Anterior cingulate cortex (tissue), 58 donors: ENCODE data around the gene NEIL3.

Experiments used
- DNase-seq, 58 donors: peaks; one replicate each; lab custom pipeline; 2025; lab: John Stamatoyannopoulos, UW

The NEIL3 gene

DNA sequence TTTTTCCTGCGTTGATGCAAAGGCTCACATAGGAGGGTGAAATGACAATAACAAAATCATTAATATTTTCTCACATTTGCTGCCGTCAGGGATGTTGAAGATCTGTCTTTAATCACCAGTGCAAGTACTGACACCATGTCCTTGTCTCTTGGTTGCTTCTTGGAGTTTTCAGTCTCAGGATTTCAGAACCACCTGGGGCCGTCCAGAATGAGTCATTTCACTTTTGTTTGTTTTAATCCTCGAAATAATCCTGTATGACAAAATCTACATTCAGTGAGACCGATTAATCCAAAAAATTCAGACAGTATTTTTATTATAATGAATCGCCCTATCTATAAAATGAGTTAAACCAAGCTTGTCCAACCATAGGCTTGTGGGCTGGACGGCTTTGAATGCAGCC lies 47.2 kb downstream of the NEIL3 start:
- no peak for DNase-seq

DNA sequence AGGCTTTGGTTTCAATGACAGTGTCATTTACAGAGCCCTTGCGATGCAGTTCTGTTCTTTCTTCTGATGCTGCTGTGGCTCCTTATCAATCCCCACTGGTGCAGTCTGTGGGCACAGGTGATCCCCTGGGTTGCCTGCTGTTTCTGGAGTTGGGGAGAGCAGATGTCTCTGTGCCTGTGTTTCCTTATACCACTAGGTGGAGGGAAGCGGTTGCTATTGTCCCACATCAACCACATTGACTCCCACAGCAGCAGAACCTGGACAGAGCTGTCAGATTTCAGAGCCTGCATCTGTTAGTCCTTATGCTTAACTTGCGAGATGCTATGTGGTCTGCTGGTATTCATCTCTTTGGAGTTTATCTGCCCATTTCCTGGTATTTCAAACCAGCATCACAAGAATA lies 57.7 kb downstream of the NEIL3 start:
- no peak for DNase-seq

DNA sequence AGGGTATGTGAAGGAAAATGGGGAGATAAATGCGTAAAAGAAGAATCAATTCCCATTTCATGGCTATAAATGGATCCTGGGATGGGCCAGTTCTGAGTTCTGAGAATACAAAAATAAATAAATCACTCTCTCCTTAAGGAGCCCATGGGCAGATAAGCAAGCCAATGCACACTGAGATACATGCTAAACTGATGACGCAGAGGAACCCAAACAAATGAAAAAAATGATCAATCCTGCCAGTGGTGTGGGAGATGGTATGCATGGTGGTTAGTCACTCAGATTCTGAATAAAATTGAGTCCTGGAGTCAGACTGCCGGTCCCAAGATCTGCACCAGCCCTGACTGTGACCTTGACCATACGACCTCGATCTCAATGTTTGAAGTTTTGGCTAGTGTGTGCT lies 59.7 kb downstream of the NEIL3 start:
- DNase-seq = no peak

DNA sequence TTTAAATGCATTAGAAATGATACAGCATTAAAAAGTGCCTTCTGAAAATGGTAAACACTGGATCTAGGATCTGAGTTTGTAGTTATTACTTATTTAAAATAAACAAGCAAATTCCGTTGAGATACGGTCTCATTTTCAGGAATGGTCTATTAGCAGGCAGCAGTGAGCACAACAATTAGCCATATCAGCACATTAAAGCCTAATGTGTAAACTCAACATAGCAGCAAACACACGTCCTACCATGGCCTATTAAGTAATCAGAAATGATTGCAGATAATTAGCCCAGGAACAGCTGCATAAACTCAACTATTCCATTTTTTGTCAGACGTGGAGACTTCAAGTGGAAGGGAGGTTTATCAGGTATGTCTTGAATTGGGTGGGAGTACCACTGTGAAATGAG lies 61.8 kb downstream of the NEIL3 start:
- DNase-seq = no peak

GRCh38 chr4:177374966-177375365 lies 65.3 kb downstream of the NEIL3 start:
- no peak for DNase-seq

DNA sequence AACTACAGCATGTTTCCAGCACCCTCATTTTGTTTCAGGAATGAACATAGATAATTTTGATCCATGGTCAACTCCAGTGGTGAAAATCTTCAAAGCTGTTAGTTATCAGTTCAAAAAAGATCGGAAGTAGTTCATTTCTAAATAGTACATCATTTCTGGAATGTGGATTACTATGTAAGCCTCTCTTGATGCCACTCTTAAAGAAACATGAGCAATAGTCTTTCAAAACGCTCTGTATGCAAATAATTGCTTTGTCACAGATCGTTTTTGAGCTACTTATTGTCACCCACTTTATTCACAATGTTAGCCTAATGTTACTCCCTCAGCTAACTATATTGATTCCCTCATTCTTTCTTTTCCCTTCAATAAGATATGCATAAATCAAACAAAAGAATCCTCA lies 65.7 kb downstream of the NEIL3 start:
- no peak for DNase-seq

DNA sequence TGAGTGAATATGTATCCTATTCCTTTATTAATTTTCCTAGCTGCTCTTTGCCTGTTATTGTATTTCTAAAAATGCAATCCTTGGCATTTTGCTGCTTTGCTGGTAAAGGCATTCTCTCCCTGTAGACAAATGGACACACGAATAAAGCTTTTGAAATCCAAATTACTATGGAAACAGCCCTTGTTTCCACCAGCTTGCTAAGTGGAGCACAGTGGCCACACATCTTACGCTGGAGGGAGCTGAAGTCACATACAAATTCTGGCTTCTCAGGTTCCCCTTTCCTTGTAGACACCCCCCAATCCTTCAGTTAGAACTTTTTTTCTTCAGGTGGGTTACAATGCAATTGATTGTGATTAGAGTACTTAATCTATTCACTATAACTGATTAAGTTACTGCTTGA lies 66.3 kb downstream of the NEIL3 start:
- DNase-seq = peak in 1 of 58 donors; percentile 1

DNA sequence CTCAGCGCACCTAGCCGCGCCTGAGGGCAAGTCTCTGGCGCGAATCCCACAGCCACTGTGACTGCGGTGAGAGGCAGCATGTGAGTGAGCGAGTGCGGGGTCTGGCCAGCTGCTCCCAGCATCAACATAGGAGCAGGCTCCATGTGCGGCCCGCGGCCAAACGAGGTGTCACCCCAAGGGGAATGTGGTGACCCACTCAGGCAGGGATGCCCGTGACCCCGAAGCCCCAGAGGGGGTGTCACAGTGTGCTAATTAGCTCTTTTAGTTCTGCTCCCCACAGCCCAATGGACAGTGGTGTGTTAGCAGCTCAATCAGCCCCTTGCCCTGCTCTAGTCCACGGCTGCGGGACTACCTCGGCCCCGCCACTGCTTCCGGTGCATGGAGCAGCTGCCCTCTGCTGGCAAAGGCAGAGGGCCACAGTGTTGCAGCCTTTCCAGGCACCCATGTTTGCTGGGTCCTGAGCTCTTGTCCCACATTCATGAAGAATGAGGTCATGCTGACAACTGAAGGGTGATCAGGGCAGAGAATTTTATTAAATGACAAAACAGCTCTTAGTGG lies 71.1 kb downstream of the NEIL3 start:
- no peak for DNase-seq

GRCh38 chr4:177381762-177382310 lies 72.2 kb downstream of the NEIL3 start:
- no peak for DNase-seq

- DNase-seq = no peak
Measured at GRCh38 chr4:177384856-177385397, 75.3 kb downstream of the NEIL3 start.

DNA sequence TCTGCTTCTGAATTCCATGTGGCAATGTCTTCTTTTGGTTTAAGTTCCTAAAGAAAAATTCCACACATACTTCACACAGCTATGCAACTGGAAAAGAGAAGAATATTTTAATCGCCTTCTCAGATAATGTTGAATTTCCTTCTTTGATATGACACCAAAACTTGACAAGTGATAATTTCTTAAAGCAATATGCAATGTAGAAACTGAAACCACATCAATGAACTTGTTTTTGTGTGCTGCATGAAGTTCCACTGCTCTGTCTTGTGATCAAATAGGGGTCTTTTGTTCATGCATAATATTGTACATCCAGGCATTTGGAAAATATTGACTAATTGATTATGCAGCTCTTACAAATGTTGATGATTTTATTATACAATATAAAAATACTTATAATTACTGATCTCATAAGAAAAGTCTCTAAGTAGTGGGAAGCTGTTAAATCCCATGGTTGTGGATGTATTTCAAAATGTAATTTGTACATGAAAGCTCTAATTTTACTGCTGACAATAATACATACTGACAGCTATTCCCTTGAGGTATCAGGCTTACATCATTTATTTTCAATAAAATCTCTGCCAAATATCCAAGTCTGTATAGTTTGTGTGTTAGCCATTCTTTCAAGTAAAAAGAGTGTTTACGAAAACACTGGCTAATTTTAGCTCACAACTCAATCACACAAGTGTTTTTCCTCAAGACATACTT lies 76.1 kb downstream of the NEIL3 start:
- DNase-seq = no peak

GRCh38 chr4:177386278-177386815 lies 76.7 kb downstream of the NEIL3 start:
- DNase-seq = no peak

GRCh38 chr4:177391287-177391686 lies 81.6 kb downstream of the NEIL3 start:
- DNase-seq = no peak

DNA sequence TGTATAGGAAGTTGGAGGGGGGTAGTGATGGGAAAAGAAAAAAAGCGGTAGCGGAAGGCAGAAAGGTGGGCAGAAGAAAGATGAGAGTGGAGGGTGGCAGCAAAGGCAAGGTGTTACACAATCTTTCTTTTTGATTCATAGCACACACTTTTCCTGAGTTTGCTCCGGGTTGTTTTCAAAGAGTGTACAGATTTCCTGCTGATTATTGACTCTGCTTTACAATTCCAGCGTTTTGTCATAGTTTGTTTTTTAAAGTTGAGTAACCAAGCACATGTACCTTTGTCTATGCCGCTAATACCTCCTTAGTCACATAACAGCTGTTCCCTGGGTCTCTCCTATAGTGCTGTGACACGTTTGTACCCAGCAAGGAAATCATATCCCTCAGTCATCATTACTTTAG lies 82.3 kb downstream of the NEIL3 start:
- no peak for DNase-seq

DNA sequence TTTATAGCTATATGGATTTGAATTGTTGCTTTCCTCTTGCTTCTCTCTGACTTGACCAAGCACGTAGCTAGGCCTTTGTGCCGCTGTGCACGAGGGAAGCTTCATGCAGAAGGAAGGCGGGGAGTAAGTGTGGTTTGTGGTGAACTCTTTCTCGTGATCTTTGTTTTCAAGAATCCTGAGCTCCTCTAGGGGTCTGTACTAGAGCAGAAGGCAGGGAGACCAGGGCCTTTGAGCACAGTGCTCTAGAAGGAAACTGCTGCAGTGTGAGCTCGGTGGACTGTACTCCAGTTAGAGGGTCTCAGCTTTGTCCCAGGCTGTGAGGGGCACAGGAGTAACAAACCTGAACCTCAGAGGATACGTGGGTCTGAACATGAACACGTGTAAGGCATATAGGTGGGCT lies 83.6 kb downstream of the NEIL3 start:
- DNase-seq = no peak

GRCh38 chr4:177396352-177396751 lies 86.7 kb downstream of the NEIL3 start:
- no peak for DNase-seq

DNA sequence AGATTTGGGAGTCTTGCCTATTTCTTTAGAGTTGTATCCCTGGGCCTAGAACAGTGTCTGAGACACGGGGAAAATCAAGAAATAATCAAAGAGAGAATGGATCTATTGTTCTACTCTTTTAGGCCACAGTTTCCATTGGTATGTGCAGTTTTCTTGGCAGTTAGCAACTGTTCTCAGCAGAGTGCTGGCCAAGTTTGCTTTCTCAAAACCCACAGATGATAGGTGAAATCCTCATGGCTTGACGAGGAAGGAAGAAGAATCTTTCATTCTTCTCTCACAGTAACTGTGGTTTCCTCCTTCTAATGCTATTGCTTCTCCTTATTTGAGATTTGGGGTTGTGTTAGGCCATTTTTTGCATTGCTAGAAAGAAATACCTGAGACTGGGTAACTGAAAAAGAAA lies 90.4 kb downstream of the NEIL3 start:
- no peak for DNase-seq

- no peak for DNase-seq
Measured at GRCh38 chr4:177401658-177402273, 92.1 kb downstream of the NEIL3 start.

DNA sequence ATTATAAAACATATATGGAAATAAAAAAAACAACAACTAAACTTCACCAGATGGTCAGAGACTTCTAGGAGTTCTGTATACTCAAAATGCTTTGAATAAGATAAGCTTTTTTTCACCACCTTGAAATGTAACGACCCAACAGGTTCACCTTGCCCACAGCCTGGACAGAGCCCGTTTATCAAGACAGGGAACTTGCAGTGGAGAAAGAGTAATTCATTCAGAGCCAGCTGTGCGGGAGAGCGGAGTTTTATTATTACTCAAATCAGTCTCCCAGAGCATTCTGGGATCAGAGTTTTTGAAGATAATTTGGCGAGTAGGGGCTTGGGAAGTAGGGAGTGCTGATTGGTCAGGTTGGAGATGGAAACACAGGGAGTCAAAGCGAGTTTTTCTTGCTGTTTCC lies 94.1 kb downstream of the NEIL3 start:
- DNase-seq = no peak

DNA sequence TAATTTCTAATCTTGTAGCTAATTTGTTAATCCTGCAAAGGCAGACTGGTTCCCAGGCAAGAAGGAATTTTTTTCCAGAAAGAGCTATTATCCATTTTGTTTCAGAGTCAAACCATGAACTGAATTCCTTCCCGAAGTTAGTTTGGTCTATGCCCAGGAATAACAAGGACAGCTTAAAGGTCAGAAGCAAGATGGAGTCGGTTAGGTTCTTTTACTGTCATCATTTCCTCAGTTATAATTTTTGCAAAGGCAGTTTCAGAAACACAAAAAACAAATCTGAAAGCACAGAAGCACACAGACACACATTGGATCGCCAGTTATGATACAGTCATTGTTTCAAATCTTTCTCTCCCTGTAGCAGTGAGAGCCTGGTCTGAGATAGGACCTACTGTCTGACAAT lies 94.7 kb downstream of the NEIL3 start:
- DNase-seq = no peak

- no peak for DNase-seq
Measured at GRCh38 chr4:177404986-177405385, 95.3 kb downstream of the NEIL3 start.
